Smooth muscle cell (in vitro differentiated cells): ENCODE data around the gene LRRC25. TPM values are rescaled to one million over a fixed set of nuclear protein-coding genes. Genes with fewer than 3 reads are reported as not detected.
A peak's percentile ranks its signal among the peaks of the same experiment; 100 is the strongest.

Experiments used
- DNase-seq: peaks from one replicate; lab custom pipeline; 2025; ENCODE audit not compliant: unreplicated experiment; lab: John Stamatoyannopoulos, UW
- H2AFZ ChIP-seq: fragments of 200-600 bp; sonication (generic); 2 replicates; pipeline ENCODE4 v1.6.0; 2016; ENCODE audit warnings: antibody characterized with exemption, low read depth, mild to moderate bottlenecking
- H3F3A ChIP-seq: fragments of 200-600 bp; sonication (generic); 2 replicates; pipeline ENCODE4 v1.6.0; 2017; ENCODE audit warnings: antibody characterized with exemption, low read depth
- H3K27ac ChIP-seq: fragments of 200-600 bp; sonication (generic); 2 replicates; pipeline ENCODE4 v1.5.1; 2016; ENCODE audit warnings: low read depth, mild to moderate bottlenecking
- H3K27me3 ChIP-seq: fragments of 200-600 bp; sonication (generic); 2 replicates; pipeline ENCODE4 v1.6.1; 2016; ENCODE audit warnings: low read depth, mild to moderate bottlenecking
- H3K36me3 ChIP-seq: fragments of 200-600 bp; sonication (generic); 2 replicates; pipeline ENCODE4 v1.5.1; 2016; ENCODE audit warnings: low read depth
- H3K4me1 ChIP-seq: fragments of 200-600 bp; sonication (generic); 2 replicates; pipeline ENCODE4 v1.5.1; 2016; ENCODE audit warnings: low read depth
- H3K4me2 ChIP-seq: fragments of 200-600 bp; sonication (generic); 2 replicates; pipeline ENCODE4 v1.6.0; 2016; ENCODE audit warnings: mild to moderate bottlenecking
- H3K4me3 ChIP-seq: fragments of 200-600 bp; sonication (generic); 2 replicates; pipeline ENCODE4 v1.5.1; 2016; ENCODE audit warnings: mild to moderate bottlenecking
- H3K79me2 ChIP-seq: fragments of 200-600 bp; sonication (generic); 2 replicates; pipeline ENCODE4 v1.6.0; 2016; ENCODE audit warnings: low read depth, mild to moderate bottlenecking
- H3K9ac ChIP-seq: fragments of 200-600 bp; sonication (generic); 2 replicates; pipeline ENCODE4 v1.6.0; 2016; ENCODE audit warnings: low read depth
- H3K9me3 ChIP-seq: fragments of 200-600 bp; sonication (generic); replicated peaks from 2 replicates; pipeline ENCODE4 v1.5.1; 2016; ENCODE audit warnings: low read depth
- H4K20me1 ChIP-seq: fragments of 200-600 bp; sonication (generic); 2 replicates; pipeline ENCODE4 v1.6.0; 2016; ENCODE audit warnings: low read depth
- WGBS: methylation state at CpG from one replicate; pipeline ENCODE4 v1.1.7; 2016; ENCODE audit warnings: low lambda C conversion rate; 5-methylcytosine and 5-hydroxymethylcytosine counted together
- polyA plus RNA-seq: library from polyadenylated mRNA; unstranded; fragments of >200 nt; fragmentation: Nextera tagmentation; extraction: Ambion mirVana; gene quantifications from 2 replicates; pipeline ENCODE4 v1.2.1, GENCODE V29; 2016
- total RNA-seq: library from RNA; depleted of rRNA; stranded (reverse); fragments of >200 nt; gene quantifications from 2 replicates; pipeline ENCODE4 v1.2.3, GENCODE V29; 2014
- TF ChIP-seq, protein P1 (sequence below): fragments of 200-600 bp; sonication (generic); IDR thresholded peaks from 2 replicates; pipeline ENCODE4 v1.5.1; 2017; ENCODE audit warnings: borderline replicate concordance, mild to moderate bottlenecking, antibody characterized with exemption; ENCODE audit not compliant: insufficient read depth, poor library complexity, severe bottlenecking

Gene LRRC25
- total and polyA plus RNA-seq, 2 experiments from 2014 or later = 0.34 TPM; not detected in 1

DNA sequence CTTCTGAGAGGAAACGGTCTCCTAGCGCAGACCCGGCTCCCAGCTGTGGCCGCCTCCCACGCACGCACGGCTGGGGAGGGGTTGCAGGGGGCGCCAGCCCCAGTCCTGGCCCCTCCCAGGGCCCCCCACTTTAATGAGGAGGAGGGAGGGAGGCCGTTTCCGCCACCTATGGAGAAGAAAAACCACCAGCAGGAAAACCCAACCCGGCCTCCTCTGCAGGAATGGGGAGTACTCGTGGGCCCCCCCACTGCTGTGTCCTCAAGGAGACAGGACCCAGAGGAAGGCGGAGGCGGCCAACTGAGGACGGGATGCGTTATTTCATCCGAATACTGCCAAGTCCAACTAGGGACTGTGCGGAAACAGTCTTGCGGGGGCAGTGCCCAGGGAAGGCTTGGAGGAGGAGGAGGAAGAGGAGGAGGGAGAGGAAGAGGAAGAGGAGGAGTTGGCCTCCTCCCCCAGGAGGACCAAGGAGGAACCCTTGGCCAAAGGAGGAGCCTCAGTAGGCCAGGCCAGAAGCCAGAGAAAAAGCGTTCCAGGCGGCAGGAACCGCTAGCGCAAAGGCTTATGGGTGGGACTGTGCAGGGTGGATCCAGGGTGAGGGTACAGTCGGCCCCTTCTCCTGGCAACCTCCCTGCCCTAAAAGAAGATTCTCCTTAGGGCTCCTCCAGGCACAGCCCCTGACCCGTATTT is 17.9 kb upstream of the LRRC25 start:
- Histone ChIP-seq H4K20me1 (peaks cover 3% of the 10 kb centered on the region), H3K36me3 (no peaks in the 10 kb centered on the region), H3K79me2 (no peaks in the 10 kb centered on the region), H3K9ac (no peak overlapping the region), H3K4me1 (peaks cover 13% of the 10 kb centered on the region), H3K4me2 (peak overlapping the region; percentile 39), H2AFZ (no peak overlapping the region), H3K27ac (peak overlapping the region; percentile 99), H3K9me3 (no peaks in the 10 kb centered on the region), H3F3A (peaks cover 7% of the 10 kb centered on the region), H3K27me3 (no peaks in the 10 kb centered on the region), H3K4me3 (no peak overlapping the region)
- TF ChIP-seq, protein P1, sequence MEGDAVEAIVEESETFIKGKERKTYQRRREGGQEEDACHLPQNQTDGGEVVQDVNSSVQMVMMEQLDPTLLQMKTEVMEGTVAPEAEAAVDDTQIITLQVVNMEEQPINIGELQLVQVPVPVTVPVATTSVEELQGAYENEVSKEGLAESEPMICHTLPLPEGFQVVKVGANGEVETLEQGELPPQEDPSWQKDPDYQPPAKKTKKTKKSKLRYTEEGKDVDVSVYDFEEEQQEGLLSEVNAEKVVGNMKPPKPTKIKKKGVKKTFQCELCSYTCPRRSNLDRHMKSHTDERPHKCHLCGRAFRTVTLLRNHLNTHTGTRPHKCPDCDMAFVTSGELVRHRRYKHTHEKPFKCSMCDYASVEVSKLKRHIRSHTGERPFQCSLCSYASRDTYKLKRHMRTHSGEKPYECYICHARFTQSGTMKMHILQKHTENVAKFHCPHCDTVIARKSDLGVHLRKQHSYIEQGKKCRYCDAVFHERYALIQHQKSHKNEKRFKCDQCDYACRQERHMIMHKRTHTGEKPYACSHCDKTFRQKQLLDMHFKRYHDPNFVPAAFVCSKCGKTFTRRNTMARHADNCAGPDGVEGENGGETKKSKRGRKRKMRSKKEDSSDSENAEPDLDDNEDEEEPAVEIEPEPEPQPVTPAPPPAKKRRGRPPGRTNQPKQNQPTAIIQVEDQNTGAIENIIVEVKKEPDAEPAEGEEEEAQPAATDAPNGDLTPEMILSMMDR = no peak
- DNase-seq = no peak
- 62% methylated on average over 25 of the region's 25 CpGs for WGBS

DNA sequence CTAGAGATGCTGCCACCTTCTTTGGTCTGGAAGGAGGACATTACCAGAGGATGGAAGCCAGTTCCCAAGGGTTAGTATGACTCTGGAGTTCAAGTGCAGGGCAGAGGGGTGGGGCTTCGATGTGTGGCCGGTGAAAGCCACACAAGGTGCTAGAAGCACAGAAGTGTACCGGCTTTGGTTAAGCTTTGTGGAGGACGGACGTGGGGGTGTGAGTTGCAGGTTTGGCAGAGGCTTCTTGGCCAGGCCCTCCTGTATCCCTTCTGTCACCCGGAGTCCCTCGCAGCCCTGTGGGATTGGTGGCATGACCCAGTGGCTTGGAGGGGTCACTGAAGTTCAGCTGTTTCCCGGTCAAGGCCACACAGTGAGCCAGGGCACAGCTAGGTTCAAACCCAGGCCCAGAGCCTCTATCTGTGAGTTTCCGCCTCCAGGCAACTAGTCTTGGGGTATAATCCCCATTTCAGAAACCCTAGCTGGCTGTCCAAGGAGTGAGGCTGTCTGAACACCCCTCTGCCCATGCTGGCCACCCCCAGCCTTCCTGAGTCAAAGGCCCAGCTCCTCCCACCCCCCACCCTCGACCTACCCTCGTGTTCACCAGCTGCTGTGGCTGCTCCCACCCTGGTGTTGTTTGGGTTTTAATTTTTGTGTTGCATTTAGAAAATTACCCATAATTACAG is 17.2 kb upstream of the LRRC25 start:
- Histone ChIP-seq H3K9me3 (no peaks in the 10 kb centered on the region), H4K20me1 (no peaks in the 10 kb centered on the region), H3K4me2 (peak overlapping the region; percentile 39), H3K36me3 (no peaks in the 10 kb centered on the region), H3K27me3 (no peaks in the 10 kb centered on the region), H3F3A (peaks cover 7% of the 10 kb centered on the region), H3K4me1 (peaks cover 13% of the 10 kb centered on the region), H2AFZ (no peak overlapping the region), H3K4me3 (no peak overlapping the region), H3K79me2 (no peaks in the 10 kb centered on the region), H3K27ac (peak overlapping the region; percentile 99), H3K9ac (no peak overlapping the region)
- TF ChIP-seq, protein P1 = no peak
- 57% methylated on average over 11 of the region's 11 CpGs for WGBS
- no peak for DNase-seq

DNA sequence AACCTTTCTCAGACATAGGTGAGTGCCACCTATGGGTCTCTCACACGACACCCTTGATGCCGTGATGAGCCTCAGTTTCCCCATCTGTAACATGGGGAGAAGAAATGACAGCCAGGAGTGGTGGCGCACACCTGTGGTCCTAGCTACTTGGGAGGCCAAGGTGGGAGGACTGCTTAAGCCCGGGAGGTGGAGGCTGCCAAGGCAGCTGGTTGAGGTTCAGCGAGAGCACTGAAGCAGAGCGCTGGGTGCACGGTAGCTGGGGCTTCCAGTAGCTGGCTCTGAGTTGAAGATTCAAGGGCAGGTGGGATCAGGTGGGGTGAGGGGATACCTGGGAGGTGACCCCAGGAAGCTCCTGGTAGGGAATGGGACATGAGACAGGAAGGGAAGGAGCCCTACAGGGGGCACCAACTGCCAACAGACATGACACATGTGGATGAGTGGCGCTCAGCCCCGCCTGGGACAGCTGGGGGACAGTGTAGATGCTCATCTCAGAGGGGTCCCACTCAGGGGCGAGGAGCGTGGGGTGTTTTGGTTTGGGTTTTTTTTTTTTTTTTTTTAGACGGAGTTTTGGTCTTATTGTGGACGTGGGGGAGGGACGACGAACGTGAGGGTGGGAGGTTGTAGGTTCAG is 15.3 kb upstream of the LRRC25 start:
- no peak for DNase-seq
- H3K9me3 ChIP-seq = no peaks in the 10 kb centered on the region
- H4K20me1 ChIP-seq = no peaks in the 10 kb centered on the region
- TF ChIP-seq, protein P1 = no peak
- H3K4me1 ChIP-seq = peaks cover 3% of the 10 kb centered on the region
- H3K79me2 ChIP-seq = no peaks in the 10 kb centered on the region
- no peaks in the 10 kb centered on the region for H3K27me3 ChIP-seq
- no peak overlapping the region for H3K27ac ChIP-seq
- H2AFZ ChIP-seq = no peak overlapping the region
- no peak overlapping the region for H3K9ac ChIP-seq
- H3K4me3 ChIP-seq = no peak overlapping the region
- H3F3A ChIP-seq = no peaks in the 10 kb centered on the region
- WGBS = 90% methylated on average over 14 of the region's 16 CpGs
- no peaks in the 10 kb centered on the region for H3K36me3 ChIP-seq
- no peak overlapping the region for H3K4me2 ChIP-seq
